ENCODE data around the gene METTL1. TPM values are rescaled to one million over a fixed set of nuclear protein-coding genes. Genes with fewer than 3 reads are reported as not detected.

The METTL1 gene
- total and polyA plus RNA-seq, 2 experiments from 2014 or later, result 18.9 to 39.5 TPM

DNA sequence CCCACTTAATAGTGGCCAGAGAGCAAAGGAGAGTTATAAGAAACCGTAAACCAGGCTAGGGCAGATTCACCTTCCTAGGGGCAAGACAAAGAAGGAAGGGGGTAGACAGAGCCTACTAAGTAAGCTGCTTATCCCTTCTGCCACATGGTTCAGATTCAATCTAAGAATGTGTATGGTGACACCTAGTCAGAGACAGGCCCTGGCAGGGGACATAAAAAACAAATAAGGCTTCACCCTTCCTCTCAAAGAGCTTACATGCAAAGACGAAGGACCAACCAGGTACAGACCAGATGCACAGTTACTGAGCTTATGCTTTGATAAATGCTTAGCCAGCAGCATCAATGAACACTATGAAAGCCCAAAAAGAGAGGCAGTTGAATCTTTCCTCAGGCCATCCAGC is 9.4 kb downstream of the METTL1 start:
- TF ChIP-seq, protein P1, sequence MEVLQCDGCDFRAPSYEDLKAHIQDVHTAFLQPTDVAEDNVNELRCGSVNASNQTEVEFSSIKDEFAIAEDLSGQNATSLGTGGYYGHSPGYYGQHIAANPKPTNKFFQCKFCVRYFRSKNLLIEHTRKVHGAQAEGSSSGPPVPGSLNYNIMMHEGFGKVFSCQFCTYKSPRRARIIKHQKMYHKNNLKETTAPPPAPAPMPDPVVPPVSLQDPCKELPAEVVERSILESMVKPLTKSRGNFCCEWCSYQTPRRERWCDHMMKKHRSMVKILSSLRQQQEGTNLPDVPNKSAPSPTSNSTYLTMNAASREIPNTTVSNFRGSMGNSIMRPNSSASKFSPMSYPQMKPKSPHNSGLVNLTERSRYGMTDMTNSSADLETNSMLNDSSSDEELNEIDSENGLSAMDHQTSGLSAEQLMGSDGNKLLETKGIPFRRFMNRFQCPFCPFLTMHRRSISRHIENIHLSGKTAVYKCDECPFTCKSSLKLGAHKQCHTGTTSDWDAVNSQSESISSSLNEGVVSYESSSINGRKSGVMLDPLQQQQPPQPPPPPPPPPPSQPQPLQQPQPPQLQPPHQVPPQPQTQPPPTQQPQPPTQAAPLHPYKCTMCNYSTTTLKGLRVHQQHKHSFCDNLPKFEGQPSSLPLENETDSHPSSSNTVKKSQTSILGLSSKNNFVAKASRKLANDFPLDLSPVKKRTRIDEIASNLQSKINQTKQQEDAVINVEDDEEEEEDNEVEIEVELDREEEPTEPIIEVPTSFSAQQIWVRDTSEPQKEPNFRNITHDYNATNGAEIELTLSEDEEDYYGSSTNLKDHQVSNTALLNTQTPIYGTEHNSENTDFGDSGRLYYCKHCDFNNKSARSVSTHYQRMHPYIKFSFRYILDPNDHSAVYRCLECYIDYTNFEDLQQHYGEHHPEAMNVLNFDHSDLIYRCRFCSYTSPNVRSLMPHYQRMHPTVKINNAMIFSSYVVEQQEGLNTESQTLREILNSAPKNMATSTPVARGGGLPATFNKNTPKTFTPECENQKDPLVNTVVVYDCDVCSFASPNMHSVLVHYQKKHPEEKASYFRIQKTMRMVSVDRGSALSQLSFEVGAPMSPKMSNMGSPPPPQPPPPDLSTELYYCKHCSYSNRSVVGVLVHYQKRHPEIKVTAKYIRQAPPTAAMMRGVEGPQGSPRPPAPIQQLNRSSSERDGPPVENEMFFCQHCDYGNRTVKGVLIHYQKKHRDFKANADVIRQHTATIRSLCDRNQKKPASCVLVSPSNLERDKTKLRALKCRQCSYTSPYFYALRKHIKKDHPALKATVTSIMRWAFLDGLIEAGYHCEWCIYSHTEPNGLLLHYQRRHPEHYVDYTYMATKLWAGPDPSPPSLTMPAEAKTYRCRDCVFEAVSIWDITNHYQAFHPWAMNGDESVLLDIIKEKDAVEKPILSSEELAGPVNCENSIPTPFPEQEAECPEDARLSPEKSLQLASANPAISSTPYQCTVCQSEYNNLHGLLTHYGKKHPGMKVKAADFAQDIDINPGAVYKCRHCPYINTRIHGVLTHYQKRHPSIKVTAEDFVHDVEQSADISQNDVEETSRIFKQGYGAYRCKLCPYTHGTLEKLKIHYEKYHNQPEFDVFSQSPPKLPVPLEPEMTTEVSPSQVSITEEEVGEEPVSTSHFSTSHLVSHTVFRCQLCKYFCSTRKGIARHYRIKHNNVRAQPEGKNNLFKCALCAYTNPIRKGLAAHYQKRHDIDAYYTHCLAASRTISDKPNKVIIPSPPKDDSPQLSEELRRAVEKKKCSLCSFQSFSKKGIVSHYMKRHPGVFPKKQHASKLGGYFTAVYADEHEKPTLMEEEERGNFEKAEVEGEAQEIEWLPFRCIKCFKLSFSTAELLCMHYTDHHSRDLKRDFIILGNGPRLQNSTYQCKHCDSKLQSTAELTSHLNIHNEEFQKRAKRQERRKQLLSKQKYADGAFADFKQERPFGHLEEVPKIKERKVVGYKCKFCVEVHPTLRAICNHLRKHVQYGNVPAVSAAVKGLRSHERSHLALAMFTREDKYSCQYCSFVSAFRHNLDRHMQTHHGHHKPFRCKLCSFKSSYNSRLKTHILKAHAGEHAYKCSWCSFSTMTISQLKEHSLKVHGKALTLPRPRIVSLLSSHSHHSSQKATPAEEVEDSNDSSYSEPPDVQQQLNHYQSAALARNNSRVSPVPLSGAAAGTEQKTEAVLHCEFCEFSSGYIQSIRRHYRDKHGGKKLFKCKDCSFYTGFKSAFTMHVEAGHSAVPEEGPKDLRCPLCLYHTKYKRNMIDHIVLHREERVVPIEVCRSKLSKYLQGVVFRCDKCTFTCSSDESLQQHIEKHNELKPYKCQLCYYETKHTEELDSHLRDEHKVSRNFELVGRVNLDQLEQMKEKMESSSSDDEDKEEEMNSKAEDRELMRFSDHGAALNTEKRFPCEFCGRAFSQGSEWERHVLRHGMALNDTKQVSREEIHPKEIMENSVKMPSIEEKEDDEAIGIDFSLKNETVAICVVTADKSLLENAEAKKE (CRISPR knock-in tag; IDR thresholded peaks at IDR 0.05), result no peak
- no peak for TF ChIP-seq JUNB (IDR thresholded peaks at IDR 0.05; ENCODE audit: unreplicated experiment)
- no peak overlapping the region for H3K27ac Mint-ChIP-seq
- H3F3A ChIP-seq (replicated peaks; ENCODE audit: low read depth), result peaks cover 11% of the 10 kb centered on the region
- H3K4me3 Mint-ChIP-seq, result no peak overlapping the region
- DNase-seq (ENCODE audit: low spot score) (no peak), ATAC-seq (no peak)
- no peak overlapping the region for H3K27ac ChIP-seq (ENCODE audit: low read depth)
- peaks cover 33% of the 10 kb centered on the region for H3K4me1 Mint-ChIP-seq
- H3K36me3 Mint-ChIP-seq (ENCODE audit: low read depth), result peaks cover under 1% of the 10 kb centered on the region; the same call in 2 of the 3 replicates
- H3K36me3 ChIP-seq (ENCODE audit: insufficient read depth), result no peaks in the 10 kb centered on the region
- no peaks in the 10 kb centered on the region for H3K79me2 ChIP-seq (replicated peaks; ENCODE audit: insufficient read depth)
- peaks cover 68% of the 10 kb centered on the region for H3K27me3 Mint-ChIP-seq (ENCODE audit: insufficient read depth, low read depth, poor library complexity)
- peaks cover 94% of the 10 kb centered on the region for H3K27me3 ChIP-seq (ENCODE audit: insufficient read depth)
- H3K9me3 Mint-ChIP-seq, result no peaks in the 10 kb centered on the region
- H3K4me1 ChIP-seq (ENCODE audit: insufficient read depth), result peaks cover 19% of the 10 kb centered on the region; the same call in 1 of the 2 replicates
- H3K4me3 ChIP-seq, result no peak overlapping the region
- H4K20me1 ChIP-seq (replicated peaks; ENCODE audit: insufficient read depth), result peaks cover under 1% of the 10 kb centered on the region; the same call in 1 of the 2 replicates
- H3K4me2 ChIP-seq, result no peak overlapping the region
- no peaks in the 10 kb centered on the region for H3K9me2 ChIP-seq (ENCODE audit: insufficient read depth)
- no peak overlapping the region for H2AFZ ChIP-seq

DNA sequence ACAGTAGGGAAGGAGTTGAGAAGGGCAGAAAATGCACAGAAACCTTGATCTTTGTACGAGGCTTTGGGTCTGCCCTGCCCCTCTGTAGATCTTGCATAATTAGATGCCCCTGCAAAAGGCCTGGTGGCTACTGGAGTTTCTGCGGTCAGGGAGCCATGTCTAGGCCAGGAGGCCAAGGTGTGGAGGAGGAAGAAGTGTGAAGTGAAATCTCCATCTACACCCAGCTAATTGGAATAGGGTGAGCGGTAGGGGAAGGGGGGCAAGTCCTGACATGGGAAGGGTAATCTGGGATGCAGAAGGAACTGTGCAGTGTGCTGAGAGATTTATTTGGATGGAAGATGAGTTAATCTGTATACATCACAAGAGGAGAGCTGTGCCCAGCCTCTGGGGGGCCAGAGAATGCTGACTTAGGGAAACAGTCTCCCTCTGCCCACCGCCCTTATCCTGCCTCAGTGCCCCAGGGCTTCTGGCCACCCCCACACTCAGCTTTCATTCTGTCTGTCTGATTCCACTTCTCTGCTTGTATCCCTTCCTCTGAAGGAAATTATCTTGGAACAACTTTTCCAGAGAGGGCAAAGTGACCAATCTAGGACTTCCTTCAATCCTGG is 10.4 kb downstream of the METTL1 start:
- H3K4me2 ChIP-seq, result no peak overlapping the region
- H3K4me3 ChIP-seq, result no peak overlapping the region
- DNase-seq (ENCODE audit: low spot score) (no peak), ATAC-seq (no peak)
- Mint-ChIP-seq H3K4me1 (peaks cover 29% of the 10 kb centered on the region), H3K27me3 (ENCODE audit: insufficient read depth, low read depth, poor library complexity) (peaks cover 71% of the 10 kb centered on the region), H3K27ac (no peak overlapping the region), H3K36me3 (ENCODE audit: low read depth) (no peaks in the 10 kb centered on the region; the same call in 2 of the 3 replicates), H3K9me3 (no peaks in the 10 kb centered on the region), H3K4me3 (peak overlapping the region; percentile 18; the same call in 1 of the 3 replicates)
- H4K20me1 ChIP-seq (replicated peaks; ENCODE audit: insufficient read depth), result peaks cover 4% of the 10 kb centered on the region; the same call in 1 of the 2 replicates
- H3K36me3 ChIP-seq (ENCODE audit: insufficient read depth), result no peaks in the 10 kb centered on the region
- H3K27me3 ChIP-seq (ENCODE audit: insufficient read depth), result peaks cover 94% of the 10 kb centered on the region
- H3K9me2 ChIP-seq (ENCODE audit: insufficient read depth), result no peaks in the 10 kb centered on the region
- H3K79me2 ChIP-seq (replicated peaks; ENCODE audit: insufficient read depth), result no peaks in the 10 kb centered on the region
- no peak for TF ChIP-seq EZH2phosphoT487 (IDR thresholded peaks at IDR 0.05; ENCODE audit: unreplicated experiment)
- TF ChIP-seq ZNF114 (CRISPR knock-in tag; IDR thresholded peaks at IDR 0.05), result no peak
- TF ChIP-seq, protein P2, sequence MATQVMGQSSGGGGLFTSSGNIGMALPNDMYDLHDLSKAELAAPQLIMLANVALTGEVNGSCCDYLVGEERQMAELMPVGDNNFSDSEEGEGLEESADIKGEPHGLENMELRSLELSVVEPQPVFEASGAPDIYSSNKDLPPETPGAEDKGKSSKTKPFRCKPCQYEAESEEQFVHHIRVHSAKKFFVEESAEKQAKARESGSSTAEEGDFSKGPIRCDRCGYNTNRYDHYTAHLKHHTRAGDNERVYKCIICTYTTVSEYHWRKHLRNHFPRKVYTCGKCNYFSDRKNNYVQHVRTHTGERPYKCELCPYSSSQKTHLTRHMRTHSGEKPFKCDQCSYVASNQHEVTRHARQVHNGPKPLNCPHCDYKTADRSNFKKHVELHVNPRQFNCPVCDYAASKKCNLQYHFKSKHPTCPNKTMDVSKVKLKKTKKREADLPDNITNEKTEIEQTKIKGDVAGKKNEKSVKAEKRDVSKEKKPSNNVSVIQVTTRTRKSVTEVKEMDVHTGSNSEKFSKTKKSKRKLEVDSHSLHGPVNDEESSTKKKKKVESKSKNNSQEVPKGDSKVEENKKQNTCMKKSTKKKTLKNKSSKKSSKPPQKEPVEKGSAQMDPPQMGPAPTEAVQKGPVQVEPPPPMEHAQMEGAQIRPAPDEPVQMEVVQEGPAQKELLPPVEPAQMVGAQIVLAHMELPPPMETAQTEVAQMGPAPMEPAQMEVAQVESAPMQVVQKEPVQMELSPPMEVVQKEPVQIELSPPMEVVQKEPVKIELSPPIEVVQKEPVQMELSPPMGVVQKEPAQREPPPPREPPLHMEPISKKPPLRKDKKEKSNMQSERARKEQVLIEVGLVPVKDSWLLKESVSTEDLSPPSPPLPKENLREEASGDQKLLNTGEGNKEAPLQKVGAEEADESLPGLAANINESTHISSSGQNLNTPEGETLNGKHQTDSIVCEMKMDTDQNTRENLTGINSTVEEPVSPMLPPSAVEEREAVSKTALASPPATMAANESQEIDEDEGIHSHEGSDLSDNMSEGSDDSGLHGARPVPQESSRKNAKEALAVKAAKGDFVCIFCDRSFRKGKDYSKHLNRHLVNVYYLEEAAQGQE (IDR thresholded peaks at IDR 0.05; ENCODE audit: unreplicated experiment), result no peak
- TF ChIP-seq STAT1 (IDR thresholded peaks at IDR 0.05; ENCODE audit: unreplicated experiment), result no peak
- no peak for TF ChIP-seq EZH2 (IDR thresholded peaks at IDR 0.05; ENCODE audit: low read depth, unreplicated experiment)
- TF ChIP-seq POLR2AphosphoS5 (IDR thresholded peaks at IDR 0.05; ENCODE audit: low read depth), result no peak
- TF ChIP-seq ZNF331 (CRISPR knock-in tag; IDR thresholded peaks at IDR 0.05; ENCODE audit: low read depth), result no peak
- TF ChIP-seq JUNB (IDR thresholded peaks at IDR 0.05; ENCODE audit: unreplicated experiment), result no peak
- TF ChIP-seq, protein P3, sequence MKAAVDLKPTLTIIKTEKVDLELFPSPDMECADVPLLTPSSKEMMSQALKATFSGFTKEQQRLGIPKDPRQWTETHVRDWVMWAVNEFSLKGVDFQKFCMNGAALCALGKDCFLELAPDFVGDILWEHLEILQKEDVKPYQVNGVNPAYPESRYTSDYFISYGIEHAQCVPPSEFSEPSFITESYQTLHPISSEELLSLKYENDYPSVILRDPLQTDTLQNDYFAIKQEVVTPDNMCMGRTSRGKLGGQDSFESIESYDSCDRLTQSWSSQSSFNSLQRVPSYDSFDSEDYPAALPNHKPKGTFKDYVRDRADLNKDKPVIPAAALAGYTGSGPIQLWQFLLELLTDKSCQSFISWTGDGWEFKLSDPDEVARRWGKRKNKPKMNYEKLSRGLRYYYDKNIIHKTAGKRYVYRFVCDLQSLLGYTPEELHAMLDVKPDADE (IDR thresholded peaks at IDR 0.05), result no peak
- no peak for TF ChIP-seq NANOG (IDR thresholded peaks at IDR 0.05; ENCODE audit: borderline replicate concordance)
- peaks cover 17% of the 10 kb centered on the region for H3K4me1 ChIP-seq (ENCODE audit: insufficient read depth)
- no peak overlapping the region for H3K27ac ChIP-seq (ENCODE audit: low read depth)
- H2AFZ ChIP-seq, result no peak overlapping the region
- H3F3A ChIP-seq (replicated peaks; ENCODE audit: low read depth), result peaks cover 9% of the 10 kb centered on the region
